CD14-positive monocyte (primary cell): ENCODE results near the gene LGR4. TPM values are rescaled to one million over a fixed set of nuclear protein-coding genes. Genes with fewer than 3 reads are reported as not detected.

ENCODE experiments used
- DNase-seq, 3 donors: peaks; one replicate each; pipeline ENCODE4 v3.0.0-alpha.2; 2011 to 2022
- H2AFZ ChIP-seq: 2 replicates; pipeline ENCODE4 v1.6.0; 2012; ENCODE audit warnings: mild to moderate bottlenecking, low read depth, low read length, inconsistent platforms; ENCODE audit not compliant: insufficient read depth, poor library complexity, severe bottlenecking
- H3K27ac ChIP-seq, 2 donors: 1 replicate in 1 of 2; 2 replicates in 1 of 2; pipeline ENCODE4 v1.5.1; 2012 to 2013; ENCODE audit warnings: low read length in 2 of 2, control low read depth in 1 of 2, inconsistent platforms in 1 of 2, low read depth in 1 of 2, mild to moderate bottlenecking in 1 of 2
- H3K27me3 ChIP-seq, 2 donors: one replicate each; pipeline versions ENCODE4 v1.6.0 to v1.6.1; 2011 to 2013; ENCODE audit warnings: low read length in 2 of 2; ENCODE audit not compliant: control insufficient read depth in 2 of 2, insufficient read depth in 2 of 2
- H3K36me3 ChIP-seq, 2 donors: replicated peaks in 1 of 2; 1 replicate in 1 of 2; 2 replicates in 1 of 2; pipeline versions ENCODE4 v1.5.1 to v1.6.1; 2012 to 2013; ENCODE audit warnings: low read length in 2 of 2, control low read depth in 1 of 2, inconsistent platforms in 1 of 2, mild to moderate bottlenecking in 1 of 2; ENCODE audit not compliant: insufficient read depth in 2 of 2, control insufficient read depth in 1 of 2
- H3K4me1 ChIP-seq, 2 donors: 1 replicate in 1 of 2; 2 replicates in 1 of 2; pipeline versions ENCODE4 v1.5.1 to v1.6.1; 2012 to 2013; ENCODE audit warnings: low read length in 2 of 2, control low read depth in 1 of 2, inconsistent platforms in 1 of 2, mild to moderate bottlenecking in 1 of 2, moderate library complexity in 1 of 2; ENCODE audit not compliant: insufficient read depth in 2 of 2, control insufficient read depth in 1 of 2
- H3K4me2 ChIP-seq: replicated peaks from 2 replicates; pipeline ENCODE3; 2012; ENCODE audit warnings: low read length, moderate library complexity, mild to moderate bottlenecking; ENCODE audit not compliant: poor library complexity, severe bottlenecking; ENCODE audit errors: extremely low read depth
- H3K4me3 ChIP-seq, 3 experiments: fragments of 200-600 bp in 1 of 3; sonication (generic) in 1 of 3; replicated peaks in 1 of 3; 1 replicate in 2 of 3; 2 replicates in 1 of 3; pipeline ENCODE4 v1.5.1; 2011 to 2013; ENCODE audit warnings: low read length in 3 of 3, mild to moderate bottlenecking in 3 of 3, control low read depth in 2 of 3, low read depth in 2 of 3, inconsistent platforms in 1 of 3, moderate library complexity in 1 of 3
- H3K79me2 ChIP-seq: 2 replicates; pipeline ENCODE4 v1.6.0; 2012; ENCODE audit warnings: mild to moderate bottlenecking, control low read depth, inconsistent platforms, low read length, moderate library complexity; ENCODE audit not compliant: insufficient read depth
- H3K9ac ChIP-seq: 2 replicates; pipeline ENCODE4 v1.6.0; 2017; ENCODE audit warnings: low read length, mild to moderate bottlenecking; ENCODE audit not compliant: insufficient read depth, poor library complexity, severe bottlenecking
- H3K9me3 ChIP-seq, 2 donors: replicated peaks in 1 of 2; 1 replicate in 1 of 2; 2 replicates in 1 of 2; pipeline versions ENCODE4 v1.5.1 to v1.6.1; 2012 to 2013; ENCODE audit warnings: low read length in 2 of 2, control low read depth in 1 of 2; ENCODE audit not compliant: control insufficient read depth in 1 of 2, insufficient read depth in 1 of 2
- H4K20me1 ChIP-seq: 2 replicates; pipeline ENCODE4 v1.6.0; 2012; ENCODE audit warnings: mild to moderate bottlenecking, low read length, control low read depth, moderate library complexity; ENCODE audit not compliant: insufficient read depth
- H3K27ac Mint-ChIP-seq, 7 donors: one replicate each; pipeline ENCODE4 v1.8.0; 2020; ENCODE audit warnings: mild to moderate bottlenecking in 7 of 7, mixed read lengths in 7 of 7, moderate library complexity in 6 of 7, inconsistent platforms in 2 of 7
- H3K27me3 Mint-ChIP-seq, 3 donors: one replicate each; pipeline ENCODE4 v1.8.0; 2021 to 2022; ENCODE audit warnings: low read depth in 3 of 3, mild to moderate bottlenecking in 3 of 3, mixed read lengths in 3 of 3, moderate library complexity in 3 of 3, inconsistent platforms in 1 of 3
- H3K36me3 Mint-ChIP-seq, 2 donors: one replicate each; pipeline ENCODE4 v1.8.0; 2020; ENCODE audit warnings: mixed read lengths in 2 of 2, inconsistent platforms in 1 of 2, mild to moderate bottlenecking in 1 of 2
- H3K4me1 Mint-ChIP-seq: one replicate; pipeline ENCODE4 v1.8.0; 2020; ENCODE audit warnings: mild to moderate bottlenecking, mixed read lengths
- H3K4me3 Mint-ChIP-seq, 2 donors: one replicate each; pipeline ENCODE4 v1.8.0; 2020; ENCODE audit warnings: mild to moderate bottlenecking in 2 of 2, mixed read lengths in 2 of 2, moderate library complexity in 1 of 2
- H3K9me3 Mint-ChIP-seq, 7 donors: one replicate each; pipeline ENCODE4 v1.8.0; 2020 to 2022; ENCODE audit warnings: mixed read lengths in 7 of 7, mild to moderate bottlenecking in 6 of 7, moderate library complexity in 6 of 7, inconsistent platforms in 2 of 7
- CTCF ChIP-seq: fragments of 200-600 bp; IDR thresholded peaks from one replicate; pipeline ENCODE4 v1.8.0; 2022; ENCODE audit warnings: antibody characterized with exemption, mild to moderate bottlenecking
- WGBS: methylation state at CpG from one replicate; pipeline ENCODE4 v1.1.5; 2013; ENCODE audit warnings: missing lambda C conversion rate; ENCODE audit not compliant: insufficient coverage; 5-methylcytosine and 5-hydroxymethylcytosine counted together
- intact Hi-C, 2 donors: fragments of 100-400 bp; cut with micrococcal nuclease; formaldehyde crosslinking; loops; one replicate each; pipeline versions ENCODE4 v1.15.0 to v1.15.1; 2023
- polyA plus RNA-seq, 3 donors: library from polyadenylated mRNA; depleted of rRNA in 1 of 3; unstranded in 2 of 3; stranded (reverse) in 1 of 3; fragments of 300-500 nt in 2 of 3; fragments of >200 nt in 1 of 3; fragmentation: Illumina TruSeq in 2 of 3; gene quantifications; 1 replicate in 2 of 3; 2 replicates in 1 of 3; pipeline ENCODE4 v1.2.3, GENCODE V29; 2012 to 2021

LGR4 gene
- polyA plus RNA-seq, 3 donors: 0.67 to 0.92 (median 0.72) TPM

- H3K27ac Mint-ChIP-seq: no peak overlapping the region
- intact Hi-C loops: no loop called here
- no peaks in the 10 kb centered on the region for H3K27me3 Mint-ChIP-seq
- Histone ChIP-seq H3K9me3 (no peaks in the 10 kb centered on the region), H2AFZ (no peak overlapping the region), H3K4me1 (no peaks in the 10 kb centered on the region), H3K27me3 (no peaks in the 10 kb centered on the region), H4K20me1 (no peaks in the 10 kb centered on the region), H3K4me3 (no peak overlapping the region), H3K27ac (no peak overlapping the region), H3K9ac (no peak overlapping the region), H3K36me3 (no peaks in the 10 kb centered on the region), H3K4me2 (no peak overlapping the region), H3K79me2 (no peaks in the 10 kb centered on the region)
- DNase-seq: no peak
- TF ChIP-seq CTCF: no peak
- WGBS: 100% methylated on average over 1 of the region's 2 CpGs
- peaks cover 0 to 5% (median 1%) of the 10 kb centered on the region in 7 donors for H3K9me3 Mint-ChIP-seq
- H3K4me3 Mint-ChIP-seq: no peak overlapping the region
- no peaks in the 10 kb centered on the region for H3K36me3 Mint-ChIP-seq
- H3K4me1 Mint-ChIP-seq: no peaks in the 10 kb centered on the region
Observed at GRCh38 chr11:27431808-27432207, 40.8 kb downstream of the LGR4 start.

- H3K4me3 Mint-ChIP-seq: no peak overlapping the region
- no peak overlapping the region for H3K4me3 ChIP-seq
- peaks cover 8% of the 10 kb centered on the region for H3K4me1 Mint-ChIP-seq
- no peaks in the 10 kb centered on the region for H3K79me2 ChIP-seq
- H3K9ac ChIP-seq: no peak overlapping the region
- H3K4me2 ChIP-seq: no peak overlapping the region
- no peaks in the 10 kb centered on the region for H3K36me3 ChIP-seq
- no peaks in the 10 kb centered on the region for H4K20me1 ChIP-seq
- peaks cover 0 to 3% of the 10 kb centered on the region in 2 donors for H3K4me1 ChIP-seq
- no peak for TF ChIP-seq CTCF
- H2AFZ ChIP-seq: no peak overlapping the region
- WGBS: 77% methylated on average over 3 of the region's 5 CpGs
- no peaks in the 10 kb centered on the region for H3K9me3 Mint-ChIP-seq
- no peak for DNase-seq
- H3K9me3 ChIP-seq: no peaks in the 10 kb centered on the region
- no peak overlapping the region for H3K27ac ChIP-seq
- intact Hi-C loops: no loop called here
- H3K36me3 Mint-ChIP-seq: no peaks in the 10 kb centered on the region
- no peak overlapping the region for H3K27ac Mint-ChIP-seq
- no peaks in the 10 kb centered on the region for H3K27me3 Mint-ChIP-seq
- H3K27me3 ChIP-seq: no peaks in the 10 kb centered on the region
Observed at GRCh38 chr11:27429761-27430393, 42.7 kb downstream of the LGR4 start.
